GM13977 (cell line): ENCODE results near the gene PXDN.

Experiments used
- DNase-seq: peaks from one replicate; pipeline ENCODE4 v3.0.0; 2012; ENCODE audit warnings: low spot score
- CTCF ChIP-seq: IDR thresholded peaks from 2 replicates; pipeline ENCODE4 v1.5.1; 2012; ENCODE audit warnings: mild to moderate bottlenecking, control low read depth; ENCODE audit not compliant: insufficient read depth; ENCODE audit errors: extremely low read depth, missing control alignments
- in situ Hi-C: fragments of 300-500 bp; cut with MboI; formaldehyde crosslinking; loops from one replicate; pipeline ENCODE4 v1.12.0; 2022; ENCODE audit warnings: low sequenced_read_pairs, low pct_unique_long_range_greater_than_20kb, mixed read lengths, inconsistent platforms; ENCODE audit not compliant: unreplicated experiment

Gene PXDN

GRCh38 chr2:1588051-1588977 is 156.0 kb downstream of the PXDN start:
- TF ChIP-seq CTCF: no peak
- in situ Hi-C loops: no loop called here
- no peak for DNase-seq

- in situ Hi-C loops: no loop called here
- TF ChIP-seq CTCF: no peak
- no peak for DNase-seq
Observed at GRCh38 chr2:1586923-1587840, 157.1 kb downstream of the PXDN start.

- in situ Hi-C loops: no loop called here
- no peak for TF ChIP-seq CTCF
- DNase-seq: no peak
Observed at GRCh38 chr2:1586251-1586922, 157.9 kb downstream of the PXDN start.

- no peak for TF ChIP-seq CTCF
- in situ Hi-C loops: no loop called here
- DNase-seq: no peak
Observed at GRCh38 chr2:1585635-1586034, 158.7 kb downstream of the PXDN start.

GRCh38 chr2:1584691-1585485 is 159.4 kb downstream of the PXDN start:
- in situ Hi-C loops: no loop called here
- no peak for TF ChIP-seq CTCF
- DNase-seq: no peak
